ENCODE data around the gene TBC1D22B.

GRCh38 chr6:37283268-37283667 lies 25.7 kb downstream of the TBC1D22B start:
- no peak for TF ChIP-seq GATA2 (IDR thresholded peaks at IDR 0.05; ENCODE audit: low read depth, low read length)
- no peak for TF ChIP-seq GATA3 (IDR thresholded peaks at IDR 0.05; ENCODE audit: low read depth, low read length)
